NCI-H2029 treated with DMSO at 0.1 percent for 48 hours (cell line): ENCODE measurements around the gene NCKAP5.
"Not testable (repeated sequence)": the region's sequence is repeated elsewhere in the genome, so short reads cannot be mapped to it uniquely, and the experiment has no call there.

Experiments
- DNase-seq: peaks from one replicate; lab custom pipeline; 2025; lab: John Stamatoyannopoulos, UW

NCKAP5 gene

GRCh38 chr2:132703396-132703795 is 864.9 kb downstream of the NCKAP5 start:
- DNase-seq: no peak

- no peak for DNase-seq
Observed at GRCh38 chr2:132701810-132702209, 866.5 kb downstream of the NCKAP5 start.

GRCh38 chr2:132699802-132700201 is 868.5 kb downstream of the NCKAP5 start:
- DNase-seq: not testable (repeated sequence)

GRCh38 chr2:132698347-132698746 is 869.9 kb downstream of the NCKAP5 start:
- DNase-seq: not testable (repeated sequence)

GRCh38 chr2:132697556-132698205 is 870.6 kb downstream of the NCKAP5 start:
- no peak for DNase-seq

GRCh38 chr2:132692816-132693215 is 875.4 kb downstream of the NCKAP5 start:
- DNase-seq: no peak

- DNase-seq: no peak
Observed at GRCh38 chr2:132691556-132691955, 876.7 kb downstream of the NCKAP5 start.

- no peak for DNase-seq
Observed at GRCh38 chr2:132690664-132691303, 877.5 kb downstream of the NCKAP5 start.

- no peak for DNase-seq
Observed at GRCh38 chr2:132681766-132682165, 886.5 kb downstream of the NCKAP5 start.

GRCh38 chr2:132680544-132680943 is 887.7 kb downstream of the NCKAP5 start:
- DNase-seq: no peak

- DNase-seq: no peak
Observed at GRCh38 chr2:132678483-132678882, 889.8 kb downstream of the NCKAP5 start.

- no peak for DNase-seq
Observed at GRCh38 chr2:132677661-132678060, 890.6 kb downstream of the NCKAP5 start.

- no peak for DNase-seq
Observed at GRCh38 chr2:132676999-132677398, 891.3 kb downstream of the NCKAP5 start.

GRCh38 chr2:132671151-132671835 is 897.0 kb downstream of the NCKAP5 start:
- no peak for DNase-seq

- no peak for DNase-seq
Observed at GRCh38 chr2:132670496-132671150, 897.6 kb downstream of the NCKAP5 start.

- DNase-seq: peak; percentile 20
Observed at GRCh38 chr2:132669908-132670495, 898.3 kb downstream of the NCKAP5 start, which contains the start of gene LYPD1. Gene LYPD1 (minus strand): TSS chr2:132670205. CDS start chr2:132669932, 273 bp downstream.

- peak; percentile 20 for DNase-seq
Observed at GRCh38 chr2:132668987-132669907, 899.0 kb downstream of the NCKAP5 start.

- peak; percentile 16 for DNase-seq
Observed at GRCh38 chr2:132668189-132668823, 900.0 kb downstream of the NCKAP5 start.

- DNase-seq: no peak
Observed at GRCh38 chr2:132667706-132668105, 900.6 kb downstream of the NCKAP5 start.

- DNase-seq: no peak
Observed at GRCh38 chr2:132665401-132666140, 902.7 kb downstream of the NCKAP5 start.
